ENCODE data around the gene HRH3.

GRCh38 chr20:62232194-62232593 lies 12.1 kb upstream of the HRH3 start:
- no peak for TF ChIP-seq RAD21 (IDR thresholded peaks at IDR 0.05; ENCODE audit: low read depth)
- TF ChIP-seq, protein P1, sequence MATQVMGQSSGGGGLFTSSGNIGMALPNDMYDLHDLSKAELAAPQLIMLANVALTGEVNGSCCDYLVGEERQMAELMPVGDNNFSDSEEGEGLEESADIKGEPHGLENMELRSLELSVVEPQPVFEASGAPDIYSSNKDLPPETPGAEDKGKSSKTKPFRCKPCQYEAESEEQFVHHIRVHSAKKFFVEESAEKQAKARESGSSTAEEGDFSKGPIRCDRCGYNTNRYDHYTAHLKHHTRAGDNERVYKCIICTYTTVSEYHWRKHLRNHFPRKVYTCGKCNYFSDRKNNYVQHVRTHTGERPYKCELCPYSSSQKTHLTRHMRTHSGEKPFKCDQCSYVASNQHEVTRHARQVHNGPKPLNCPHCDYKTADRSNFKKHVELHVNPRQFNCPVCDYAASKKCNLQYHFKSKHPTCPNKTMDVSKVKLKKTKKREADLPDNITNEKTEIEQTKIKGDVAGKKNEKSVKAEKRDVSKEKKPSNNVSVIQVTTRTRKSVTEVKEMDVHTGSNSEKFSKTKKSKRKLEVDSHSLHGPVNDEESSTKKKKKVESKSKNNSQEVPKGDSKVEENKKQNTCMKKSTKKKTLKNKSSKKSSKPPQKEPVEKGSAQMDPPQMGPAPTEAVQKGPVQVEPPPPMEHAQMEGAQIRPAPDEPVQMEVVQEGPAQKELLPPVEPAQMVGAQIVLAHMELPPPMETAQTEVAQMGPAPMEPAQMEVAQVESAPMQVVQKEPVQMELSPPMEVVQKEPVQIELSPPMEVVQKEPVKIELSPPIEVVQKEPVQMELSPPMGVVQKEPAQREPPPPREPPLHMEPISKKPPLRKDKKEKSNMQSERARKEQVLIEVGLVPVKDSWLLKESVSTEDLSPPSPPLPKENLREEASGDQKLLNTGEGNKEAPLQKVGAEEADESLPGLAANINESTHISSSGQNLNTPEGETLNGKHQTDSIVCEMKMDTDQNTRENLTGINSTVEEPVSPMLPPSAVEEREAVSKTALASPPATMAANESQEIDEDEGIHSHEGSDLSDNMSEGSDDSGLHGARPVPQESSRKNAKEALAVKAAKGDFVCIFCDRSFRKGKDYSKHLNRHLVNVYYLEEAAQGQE (IDR thresholded peaks at IDR 0.05; ENCODE audit: low read depth), result no peak
- no peak for TF ChIP-seq TCF12 (IDR thresholded peaks at IDR 0.05; ENCODE audit: low read depth)
- TF ChIP-seq TAF1 (IDR thresholded peaks at IDR 0.05; ENCODE audit: low read depth), result no peak
- TF ChIP-seq EGR1 (IDR thresholded peaks at IDR 0.05), result no peak
- TF ChIP-seq YY1 (IDR thresholded peaks at IDR 0.05; ENCODE audit: low read depth), result no peak
- no peak for TF ChIP-seq NFIC (IDR thresholded peaks at IDR 0.05)
- TF ChIP-seq ZBTB7A (IDR thresholded peaks at IDR 0.05; ENCODE audit: low read depth), result no peak
- TF ChIP-seq EP300 (IDR thresholded peaks at IDR 0.05; ENCODE audit: borderline replicate concordance), result no peak
- TF ChIP-seq CREB1 (IDR thresholded peaks at IDR 0.05; ENCODE audit: low read depth), result no peak
- TF ChIP-seq, protein P2, sequence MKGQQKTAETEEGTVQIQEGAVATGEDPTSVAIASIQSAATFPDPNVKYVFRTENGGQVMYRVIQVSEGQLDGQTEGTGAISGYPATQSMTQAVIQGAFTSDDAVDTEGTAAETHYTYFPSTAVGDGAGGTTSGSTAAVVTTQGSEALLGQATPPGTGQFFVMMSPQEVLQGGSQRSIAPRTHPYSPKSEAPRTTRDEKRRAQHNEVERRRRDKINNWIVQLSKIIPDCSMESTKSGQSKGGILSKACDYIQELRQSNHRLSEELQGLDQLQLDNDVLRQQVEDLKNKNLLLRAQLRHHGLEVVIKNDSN (IDR thresholded peaks at IDR 0.05), result no peak
- TF ChIP-seq, protein P3, sequence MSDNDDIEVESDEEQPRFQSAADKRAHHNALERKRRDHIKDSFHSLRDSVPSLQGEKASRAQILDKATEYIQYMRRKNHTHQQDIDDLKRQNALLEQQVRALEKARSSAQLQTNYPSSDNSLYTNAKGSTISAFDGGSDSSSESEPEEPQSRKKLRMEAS (IDR thresholded peaks at IDR 0.05), result no peak
- TF ChIP-seq FOXM1 (IDR thresholded peaks at IDR 0.05; ENCODE audit: borderline replicate concordance, low read depth), result no peak
- TF ChIP-seq CEBPB (IDR thresholded peaks at IDR 0.05), result no peak

Measured in Ishikawa (cell line).